ENCODE results near the gene RBM18. TPM values are rescaled to one million over a fixed set of nuclear protein-coding genes. Genes with fewer than 3 reads are reported as not detected.

Gene RBM18
- total RNA-seq, 1 experiment from 2014 or later = 29.4 TPM

- no peak overlapping the region for H3K27ac ChIP-seq
- no peaks in the 10 kb centered on the region for H3K9me3 ChIP-seq (replicated peaks)
- peaks cover 12% of the 10 kb centered on the region for H3K4me1 ChIP-seq
- no peaks in the 10 kb centered on the region for H3K27me3 ChIP-seq
- H3K4me3 ChIP-seq = no peak overlapping the region
- DNase-seq = peak in 1 of 2 experiments; percentile 46
- H3K36me3 ChIP-seq = no peaks in the 10 kb centered on the region
Measured at GRCh38 chr9:122192261-122192875, 72.3 kb downstream of the RBM18 start.

DNA sequence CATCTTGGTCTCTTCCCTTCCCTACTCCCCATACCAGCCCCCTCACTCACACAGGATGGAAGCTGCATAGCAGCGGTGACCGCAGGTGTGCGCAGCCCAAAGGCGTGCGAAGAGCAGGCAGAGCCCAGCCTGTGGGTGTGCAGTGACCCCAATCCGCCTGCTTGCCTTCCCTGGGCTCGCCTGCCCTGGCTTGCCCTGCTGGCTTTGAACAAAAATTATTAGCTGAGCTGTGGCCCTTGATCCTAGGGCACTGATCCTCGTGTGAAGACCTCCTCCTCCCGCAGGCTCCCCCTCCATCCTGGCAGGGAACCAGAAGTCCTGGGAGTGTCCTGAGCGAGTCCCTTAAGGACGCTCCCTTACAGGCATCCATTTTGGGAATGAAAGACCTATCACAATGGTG lies 73.1 kb downstream of the RBM18 start:
- Histone ChIP-seq H3K36me3 (no peaks in the 10 kb centered on the region), H3K27me3 (no peaks in the 10 kb centered on the region), H3K9me3 (replicated peaks) (no peaks in the 10 kb centered on the region), H3K4me3 (no peak overlapping the region), H3K4me1 (peaks cover 12% of the 10 kb centered on the region), H3K27ac (no peak overlapping the region)
- no peak for DNase-seq

GRCh38 chr9:122190597-122191381 lies 73.9 kb downstream of the RBM18 start:
- Histone ChIP-seq H3K27me3 (no peaks in the 10 kb centered on the region), H3K4me1 (peaks cover 12% of the 10 kb centered on the region), H3K36me3 (no peaks in the 10 kb centered on the region), H3K27ac (no peak overlapping the region), H3K9me3 (replicated peaks) (no peaks in the 10 kb centered on the region), H3K4me3 (no peak overlapping the region)
- no peak for DNase-seq

GRCh38 chr9:122188369-122188768 lies 76.3 kb downstream of the RBM18 start:
- H3K27ac ChIP-seq = no peak overlapping the region
- peaks cover 12% of the 10 kb centered on the region for H3K4me1 ChIP-seq
- H3K4me3 ChIP-seq = no peak overlapping the region
- peaks cover 2% of the 10 kb centered on the region; the same call in 1 of the 2 replicates for H3K27me3 ChIP-seq
- DNase-seq = no peak
- no peaks in the 10 kb centered on the region for H3K36me3 ChIP-seq
- H3K9me3 ChIP-seq (replicated peaks) = no peaks in the 10 kb centered on the region

Other genes with a start within 250 kb of the RBM18 start
- 4.8 and 8.8 TPM in 2 replicates for gene TTLL11, start 171.5 kb downstream of the RBM18 start, total RNA-seq (2014; rRNA removed; shearing (Covaris generic))
- gene NDUFA8, start 105.1 kb downstream of the RBM18 start, total RNA-seq (2014; rRNA removed; shearing (Covaris generic)) = 96.1 and 98.8 TPM in 2 replicates
- gene MORN5, start 104.9 kb downstream of the RBM18 start, total RNA-seq (2014; rRNA removed; shearing (Covaris generic)) = not detected in 2 replicates
- gene LHX6, start 35.9 kb downstream of the RBM18 start, total RNA-seq (2014; rRNA removed; shearing (Covaris generic)) = 6.1 and 6.3 TPM in 2 replicates
- 68.0 and 72.0 TPM in 2 replicates for gene MRRF, start within 50 bp of the RBM18 start, total RNA-seq (2014; rRNA removed; shearing (Covaris generic))
- gene PTGS1, start 106.2 kb upstream of the RBM18 start, total RNA-seq (2014; rRNA removed; shearing (Covaris generic)) = 0.85 and 1.2 TPM in 2 replicates
- gene OR1J1, start 213.1 kb upstream of the RBM18 start, total RNA-seq (2014; rRNA removed; shearing (Covaris generic)) = not detected in 2 replicates
- gene OR1J2, start 246.0 kb upstream of the RBM18 start, total RNA-seq (2014; rRNA removed; shearing (Covaris generic)) = not detected in 2 replicates